SU-DHL-6 (cell line): Measurements from ENCODE around the gene GALNT17.

Experiments used
- H2AFZ ChIP-seq: fragments of 200-600 bp; sonication (generic); 2 replicates; pipeline ENCODE4 v1.6.1; 2014; ENCODE audit warnings: low read depth, mild to moderate bottlenecking, moderate library complexity, mixed read lengths, antibody characterized with exemption, low read length; ENCODE audit not compliant: severe bottlenecking
- H3F3A ChIP-seq: fragments of 200-600 bp; shearing (Covaris generic); 2 replicates; pipeline ENCODE4 v1.6.0; 2016; ENCODE audit warnings: antibody characterized with exemption, mild to moderate bottlenecking; ENCODE audit not compliant: insufficient read depth
- H3K27ac ChIP-seq: fragments of 200-600 bp; sonication (generic); 2 replicates; pipeline ENCODE4 v1.5.1; 2016; ENCODE audit warnings: low read depth, mild to moderate bottlenecking, low read length, moderate library complexity, mixed read lengths
- H3K27me3 ChIP-seq: fragments of 200-600 bp; sonication (generic), shearing (Covaris generic); 2 replicates; pipeline ENCODE4 v1.6.0; 2014; ENCODE audit warnings: mild to moderate bottlenecking, low read length
- H3K36me3 ChIP-seq: fragments of 200-600 bp; sonication (generic); 2 replicates; pipeline ENCODE4 v1.6.1; 2014; ENCODE audit warnings: mild to moderate bottlenecking, low read length, mixed read lengths
- H3K4me2 ChIP-seq: fragments of 300-600, 200-600 bp; shearing (Covaris generic), sonication (generic); 2 replicates; pipeline ENCODE4 v1.6.0; 2014; ENCODE audit warnings: low read length, low read depth, mild to moderate bottlenecking; ENCODE audit not compliant: poor library complexity, severe bottlenecking
- H3K4me3 ChIP-seq: fragments of 200-600 bp; sonication (generic); 2 replicates; pipeline ENCODE4 v1.5.1; 2014; ENCODE audit warnings: antibody characterized with exemption, low read length, mild to moderate bottlenecking, mixed read lengths; ENCODE audit not compliant: insufficient read depth, poor library complexity, severe bottlenecking
- H3K79me2 ChIP-seq: fragments of 200-600 bp; sonication (generic); 2 replicates; pipeline ENCODE4 v1.6.1; 2014; ENCODE audit warnings: mild to moderate bottlenecking, low read length, moderate library complexity; ENCODE audit not compliant: insufficient read depth
- H3K9ac ChIP-seq: fragments of 200-600 bp; sonication (generic); 2 replicates; pipeline ENCODE4 v1.7.0; 2014; ENCODE audit warnings: mild to moderate bottlenecking, low read length
- H3K9me2 ChIP-seq: fragments of 200-600 bp; sonication (generic); replicated peaks from 2 replicates; pipeline ENCODE4 v1.6.1; 2014; ENCODE audit warnings: low read length; ENCODE audit not compliant: insufficient read depth
- H3K9me3 ChIP-seq: fragments of 200-600 bp; sonication (generic); 2 replicates; pipeline ENCODE4 v1.6.1; 2014; ENCODE audit warnings: low read length, mixed read lengths; ENCODE audit not compliant: insufficient read depth
- H4K20me1 ChIP-seq: fragments of 200-600 bp; sonication (generic); 2 replicates; pipeline ENCODE4 v1.6.1; 2014; ENCODE audit warnings: low read depth, mild to moderate bottlenecking, antibody characterized with exemption, low read length, moderate library complexity, mixed read lengths
- EZH2phosphoT487 ChIP-seq: fragments of 200-600 bp; sonication (generic), shearing (Covaris generic); conservative IDR thresholded peaks from 2 replicates; pipeline ENCODE4 v1.6.1; 2018; ENCODE audit warnings: mild to moderate bottlenecking, antibody characterized with exemption, low read length, moderate library complexity, mixed read lengths
- TF ChIP-seq, protein P1 (sequence below): fragments of 200-600 bp; sonication (generic); IDR thresholded peaks from one replicate; pipeline ENCODE4 v1.5.1; 2017; ENCODE audit warnings: antibody characterized with exemption, mild to moderate bottlenecking, low read length, moderate library complexity; ENCODE audit not compliant: insufficient read depth, poor library complexity, severe bottlenecking

GALNT17 gene

GRCh38 chr7:71283802-71284201 is 151.9 kb downstream of the GALNT17 start:
- H3K79me2 ChIP-seq: no peaks in the 10 kb centered on the region
- no peaks in the 10 kb centered on the region for H3K27me3 ChIP-seq
- no peak for TF ChIP-seq EZH2phosphoT487
- TF ChIP-seq, protein P1, sequence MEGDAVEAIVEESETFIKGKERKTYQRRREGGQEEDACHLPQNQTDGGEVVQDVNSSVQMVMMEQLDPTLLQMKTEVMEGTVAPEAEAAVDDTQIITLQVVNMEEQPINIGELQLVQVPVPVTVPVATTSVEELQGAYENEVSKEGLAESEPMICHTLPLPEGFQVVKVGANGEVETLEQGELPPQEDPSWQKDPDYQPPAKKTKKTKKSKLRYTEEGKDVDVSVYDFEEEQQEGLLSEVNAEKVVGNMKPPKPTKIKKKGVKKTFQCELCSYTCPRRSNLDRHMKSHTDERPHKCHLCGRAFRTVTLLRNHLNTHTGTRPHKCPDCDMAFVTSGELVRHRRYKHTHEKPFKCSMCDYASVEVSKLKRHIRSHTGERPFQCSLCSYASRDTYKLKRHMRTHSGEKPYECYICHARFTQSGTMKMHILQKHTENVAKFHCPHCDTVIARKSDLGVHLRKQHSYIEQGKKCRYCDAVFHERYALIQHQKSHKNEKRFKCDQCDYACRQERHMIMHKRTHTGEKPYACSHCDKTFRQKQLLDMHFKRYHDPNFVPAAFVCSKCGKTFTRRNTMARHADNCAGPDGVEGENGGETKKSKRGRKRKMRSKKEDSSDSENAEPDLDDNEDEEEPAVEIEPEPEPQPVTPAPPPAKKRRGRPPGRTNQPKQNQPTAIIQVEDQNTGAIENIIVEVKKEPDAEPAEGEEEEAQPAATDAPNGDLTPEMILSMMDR: no peak
- H2AFZ ChIP-seq: no peak overlapping the region
- no peaks in the 10 kb centered on the region for H3K9me2 ChIP-seq
- no peak overlapping the region for H3K27ac ChIP-seq
- no peak overlapping the region for H3K9ac ChIP-seq
- H3K4me2 ChIP-seq: no peak overlapping the region
- no peaks in the 10 kb centered on the region for H3K9me3 ChIP-seq
- H3F3A ChIP-seq: no peaks in the 10 kb centered on the region
- H3K4me3 ChIP-seq: no peak overlapping the region
- no peaks in the 10 kb centered on the region for H3K36me3 ChIP-seq
- H4K20me1 ChIP-seq: no peaks in the 10 kb centered on the region

GRCh38 chr7:71285571-71286145 is 153.7 kb downstream of the GALNT17 start:
- Histone ChIP-seq H2AFZ (no peak overlapping the region), H3K9me2 (no peaks in the 10 kb centered on the region), H3K9ac (no peak overlapping the region), H3K27me3 (no peaks in the 10 kb centered on the region), H4K20me1 (no peaks in the 10 kb centered on the region), H3K36me3 (no peaks in the 10 kb centered on the region), H3K27ac (no peak overlapping the region), H3K4me3 (no peak overlapping the region), H3F3A (no peaks in the 10 kb centered on the region), H3K4me2 (no peak overlapping the region), H3K9me3 (no peaks in the 10 kb centered on the region), H3K79me2 (no peaks in the 10 kb centered on the region)
- TF ChIP-seq, protein P1: no peak
- TF ChIP-seq EZH2phosphoT487: no peak

DNA sequence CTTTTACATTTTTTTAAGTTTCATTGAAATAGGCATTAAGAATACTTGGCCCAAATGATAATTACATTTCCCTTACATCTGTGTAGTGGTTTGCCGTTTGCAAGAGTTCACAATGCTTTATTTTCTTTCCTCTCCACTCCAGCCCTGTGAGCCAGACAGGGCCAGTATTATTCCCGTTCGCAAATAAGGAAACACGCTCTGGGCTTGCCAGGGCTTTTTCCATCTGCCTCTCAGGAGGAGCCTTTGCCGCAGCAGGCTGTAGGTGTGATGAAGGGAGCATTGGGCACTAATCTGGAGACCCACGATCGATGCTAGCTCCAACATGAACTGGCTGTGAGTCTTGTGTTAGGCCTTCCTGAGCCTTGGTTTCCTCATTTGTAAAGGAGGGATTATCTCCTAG is 154.4 kb downstream of the GALNT17 start:
- no peaks in the 10 kb centered on the region for H3K9me3 ChIP-seq
- no peaks in the 10 kb centered on the region for H4K20me1 ChIP-seq
- no peaks in the 10 kb centered on the region for H3K9me2 ChIP-seq
- TF ChIP-seq EZH2phosphoT487: no peak
- TF ChIP-seq, protein P1: no peak
- H3K4me3 ChIP-seq: no peak overlapping the region
- no peaks in the 10 kb centered on the region for H3K27me3 ChIP-seq
- H3K9ac ChIP-seq: no peak overlapping the region
- H2AFZ ChIP-seq: no peak overlapping the region
- no peaks in the 10 kb centered on the region for H3K36me3 ChIP-seq
- no peak overlapping the region for H3K4me2 ChIP-seq
- no peaks in the 10 kb centered on the region for H3K79me2 ChIP-seq
- no peaks in the 10 kb centered on the region for H3F3A ChIP-seq
- H3K27ac ChIP-seq: no peak overlapping the region
